Stimulated activated CD4-positive, alpha-beta T cell treated with anti-CD3 and anti-CD28 coated beads, Interleukin-1b, Interleukin-23, amount 100 ng/mL, for 4 hours (primary cell): Measurements from ENCODE around the gene EXOSC1.
"Not testable (repeated sequence)": the region's sequence is repeated elsewhere in the genome, so short reads cannot be mapped to it uniquely, and the experiment has no call there.

Source experiments
- DNase-seq, 2 donors: peaks; one replicate each; pipeline ENCODE4 v3.0.0-alpha.2; 2020; ENCODE audit warnings: low read depth in 2 of 2

The EXOSC1 gene

GRCh38 chr10:97408496-97408992, 37.3 kb downstream of the EXOSC1 start:
- DNase-seq: no peak

DNA sequence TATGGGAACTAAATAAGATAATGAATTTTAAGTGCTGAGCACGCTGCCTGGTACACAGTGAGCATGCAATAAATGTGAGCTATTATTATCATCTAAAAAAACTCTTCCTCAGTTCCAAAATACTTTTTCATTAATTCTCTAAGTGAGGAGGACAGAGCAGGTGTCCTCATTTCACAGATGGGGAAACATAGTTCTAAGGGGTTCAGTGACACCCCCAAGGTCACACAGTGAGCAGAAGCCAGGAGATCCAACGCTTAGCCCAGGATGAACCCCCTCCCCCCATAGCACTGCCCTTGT, 37.9 kb downstream of the EXOSC1 start:
- DNase-seq: no peak

DNA sequence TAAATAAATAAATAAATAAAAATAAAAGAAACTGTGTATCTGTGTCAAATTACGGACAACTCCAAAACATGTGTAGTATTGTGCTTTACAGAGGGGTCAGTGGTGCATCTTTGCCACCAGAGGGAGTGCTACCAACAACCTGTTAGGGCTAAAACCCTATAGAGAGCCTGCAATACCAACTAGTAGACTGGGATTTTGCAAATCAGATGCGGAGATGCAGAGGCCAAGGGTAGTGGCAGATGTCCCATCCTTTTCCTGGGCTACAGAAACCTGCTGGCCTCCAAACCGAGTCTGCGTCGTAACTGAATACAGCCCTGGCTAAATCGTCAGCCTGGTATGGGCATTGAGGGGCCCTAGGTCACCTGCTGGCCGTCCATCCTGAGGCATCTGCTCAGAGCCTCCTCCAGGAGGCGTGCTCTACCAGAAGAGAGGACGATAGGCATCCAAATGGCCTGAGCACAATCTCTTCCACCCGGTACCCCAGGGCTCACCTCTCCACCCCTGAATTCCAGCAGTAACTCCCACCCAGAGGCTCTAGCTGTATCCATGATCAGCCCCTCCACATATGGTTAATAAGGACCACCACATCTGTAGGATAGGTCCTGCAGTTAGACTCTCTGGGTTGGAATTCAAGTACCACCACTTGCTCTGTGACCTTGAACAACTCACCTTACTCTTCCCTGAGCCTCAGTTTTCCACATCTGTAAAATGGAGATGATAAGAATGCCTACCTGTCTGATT, 38.4 kb downstream of the EXOSC1 start:
- DNase-seq: peak; percentile 36 to 51

- DNase-seq: not testable (repeated sequence)
Observed at GRCh38 chr10:97406483-97406882, 39.3 kb downstream of the EXOSC1 start.

GRCh38 chr10:97406064-97406463, 39.7 kb downstream of the EXOSC1 start:
- DNase-seq: no peak

DNA sequence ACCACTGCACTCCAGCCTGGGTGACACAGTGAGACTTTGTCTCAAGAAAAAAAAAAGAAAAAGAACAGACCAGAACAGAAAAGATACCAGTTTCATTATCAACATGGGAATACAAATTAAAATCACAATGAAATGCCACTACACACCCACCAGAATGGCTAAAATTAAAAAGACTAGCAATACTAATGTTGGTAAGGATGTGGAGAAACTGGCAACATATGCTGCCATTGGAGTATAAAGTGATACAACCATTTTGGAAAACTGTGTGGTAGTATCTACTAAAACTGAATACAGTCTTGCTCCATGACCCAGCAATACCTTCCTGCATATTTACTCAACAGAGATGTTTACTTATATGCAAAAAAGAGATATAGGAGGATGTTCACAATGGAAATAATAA, 41.8 kb downstream of the EXOSC1 start:
- no peak for DNase-seq

DNA sequence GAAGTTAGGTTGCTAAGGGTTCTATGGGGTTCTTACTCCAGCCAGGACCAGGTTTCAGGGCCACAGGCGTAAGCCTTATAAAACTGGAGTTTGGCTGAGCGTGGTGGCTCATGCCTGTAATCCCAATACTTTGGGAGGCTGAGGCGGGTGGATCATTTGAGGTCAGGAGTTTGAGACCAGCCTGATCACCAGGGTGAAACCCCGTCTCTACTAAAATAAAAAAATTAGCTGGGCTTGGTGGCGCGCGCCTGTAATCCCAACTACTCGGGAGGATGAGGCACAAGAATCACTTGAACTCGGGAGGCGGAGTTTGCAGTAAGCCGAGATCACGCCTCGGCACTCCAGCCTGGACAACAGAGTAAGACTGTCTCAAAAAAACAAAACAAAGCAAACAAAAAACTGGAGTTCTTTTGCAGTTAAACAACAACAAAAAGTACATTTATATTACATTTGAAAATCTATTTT, 44.3 kb downstream of the EXOSC1 start:
- DNase-seq: no peak

GRCh38 chr10:97400665-97401454, 44.9 kb downstream of the EXOSC1 start, which contains the start of gene RRP12:
Gene RRP12 (minus strand): TSS chr10:97401340. CDS start chr10:97401231, 109 bp downstream.
- DNase-seq: peak; percentile 44 to 70

DNA sequence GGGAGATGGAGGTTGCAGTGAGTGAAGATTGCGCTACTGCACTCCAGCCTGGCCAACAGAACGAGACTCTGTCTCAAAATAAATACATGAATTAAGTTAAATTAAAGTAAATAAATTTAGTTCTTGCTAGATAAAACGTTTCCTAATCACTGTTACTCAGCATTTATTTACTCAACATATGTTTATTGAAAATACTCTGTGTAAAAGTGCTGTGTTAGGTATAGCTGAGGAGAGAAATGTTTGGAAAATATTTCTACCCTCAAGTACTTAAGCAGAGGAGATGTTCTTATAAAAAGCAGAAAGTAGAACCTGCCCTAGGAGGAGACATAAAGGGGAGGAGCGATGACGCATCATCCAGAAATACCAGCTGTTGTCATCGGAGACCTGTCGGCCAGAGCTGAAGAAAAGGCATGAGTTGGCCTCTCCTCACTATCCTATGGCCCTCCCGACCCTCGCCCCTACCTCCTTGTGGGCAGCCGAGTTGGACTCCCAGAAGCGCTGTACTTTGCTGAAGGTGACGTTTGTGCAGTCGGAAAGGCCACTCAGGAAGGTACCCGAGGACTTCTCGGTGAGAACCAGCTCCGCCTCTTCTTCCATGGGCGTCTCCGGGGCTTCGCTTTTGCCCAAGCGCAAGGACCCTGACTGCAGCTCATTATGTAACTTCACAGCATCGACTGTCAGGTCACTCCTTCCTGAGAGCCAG, 45.8 kb downstream of the EXOSC1 start:
- DNase-seq: no peak

GRCh38 chr10:97396056-97396455, 49.8 kb downstream of the EXOSC1 start:
- no peak for DNase-seq

DNA sequence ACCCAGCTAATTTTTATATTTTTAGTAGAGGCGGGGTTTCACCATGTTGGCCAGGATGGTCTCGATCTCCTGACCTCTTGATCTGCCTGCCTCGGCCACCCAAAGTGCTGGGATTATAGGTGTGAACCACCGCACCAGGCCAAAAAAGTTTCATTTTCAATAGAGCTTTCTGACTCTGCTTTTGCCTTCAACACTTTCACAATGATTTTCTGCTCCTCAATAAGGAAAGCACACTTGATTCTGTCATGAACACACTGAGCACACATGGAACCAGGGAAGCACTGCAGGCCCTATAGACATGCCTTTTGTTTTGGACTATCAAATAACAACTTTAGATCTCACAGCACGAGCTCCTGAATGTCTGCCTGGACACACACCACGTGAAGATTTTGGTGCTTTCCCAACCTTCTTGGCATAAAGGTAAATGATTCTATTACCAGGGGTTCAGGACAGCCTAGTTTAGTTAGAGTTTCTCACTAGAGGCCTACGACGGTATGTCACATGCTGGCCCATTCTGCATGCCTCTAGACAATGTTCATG, 52.7 kb downstream of the EXOSC1 start:
- DNase-seq: no peak

- DNase-seq: no peak
Observed at GRCh38 chr10:97390091-97390490, 55.7 kb downstream of the EXOSC1 start.

GRCh38 chr10:97388152-97388551, 57.7 kb downstream of the EXOSC1 start:
- DNase-seq: no peak
